RWPE2 (cell line): ENCODE data around the gene FOXJ3.

Experiments used
- ATAC-seq: fragments of 200-7000 bp; cut with Tn5 transposase; 3 replicates; pipeline ENCODE4 v1.9.1; 2021; ENCODE audit warnings: low read depth
- DNase-seq: peaks from one replicate; pipeline ENCODE4 v3.0.0-alpha.2; 2020; ENCODE audit warnings: low spot score
- H3K27ac ChIP-seq: fragments of 450-650 bp; 2 replicates; pipeline ENCODE4 v1.5.1; 2017; ENCODE audit warnings: mild to moderate bottlenecking; ENCODE audit not compliant: poor library complexity, severe bottlenecking
- H3K27me3 ChIP-seq: fragments of 250-450 bp; sonication (Bioruptor Pico); 2 replicates; pipeline ENCODE4 v1.5.1; 2021; ENCODE audit warnings: mild to moderate bottlenecking, moderate library complexity; ENCODE audit not compliant: insufficient read depth, poor library complexity, severe bottlenecking
- H3K36me3 ChIP-seq: fragments of 250-450 bp; sonication (Bioruptor Pico); 2 replicates; pipeline ENCODE4 v1.5.1; 2020; ENCODE audit warnings: low read depth, mild to moderate bottlenecking, moderate library complexity
- H3K4me1 ChIP-seq: fragments of 250-450 bp; sonication (Bioruptor Pico); 2 replicates; pipeline ENCODE4 v1.5.1; 2021; ENCODE audit warnings: mild to moderate bottlenecking, moderate library complexity; ENCODE audit not compliant: insufficient read depth, poor library complexity, severe bottlenecking
- H3K4me3 ChIP-seq: fragments of 250-450 bp; sonication (Bioruptor Pico); 2 replicates; pipeline ENCODE4 v1.5.1; 2021; ENCODE audit warnings: mild to moderate bottlenecking, moderate library complexity; ENCODE audit not compliant: severe bottlenecking
- H3K9me3 ChIP-seq: fragments of 250-450 bp; sonication (Bioruptor Pico); 2 replicates; pipeline ENCODE4 v1.5.1; 2021; ENCODE audit warnings: mild to moderate bottlenecking, moderate library complexity; ENCODE audit not compliant: severe bottlenecking
- CTCF ChIP-seq: fragments of 450-650 bp; IDR thresholded peaks from one replicate; pipeline ENCODE4 v1.5.1; 2017; ENCODE audit warnings: mild to moderate bottlenecking, moderate library complexity; ENCODE audit not compliant: poor library complexity, severe bottlenecking

The FOXJ3 gene

GRCh38 chr1:42323551-42323950 is 11.5 kb downstream of the FOXJ3 start:
- peaks cover 22% of the 10 kb centered on the region for H3K4me1 ChIP-seq
- TF ChIP-seq CTCF: no peak

GRCh38 chr1:42322577-42322976 is 12.5 kb downstream of the FOXJ3 start:
- no peak for DNase-seq

More at GRCh38 chr1:42323551-42323950, 11.5 kb downstream of the FOXJ3 start:
- Histone ChIP-seq H3K36me3 (0 out of 2 replicates have a peak, but pooled peaks cover 4% of the 10 kb centered on the region), H3K9me3 (no peaks in the 10 kb centered on the region), H3K27me3 (no peaks in the 10 kb centered on the region), H3K4me3 (no peak overlapping the region), H3K27ac (no peak overlapping the region)
- no peak for DNase-seq
- ATAC-seq: no peak

GRCh38 chr1:42321731-42322130 is 13.3 kb downstream of the FOXJ3 start:
- no peak for TF ChIP-seq CTCF

More at GRCh38 chr1:42322577-42322976, 12.5 kb downstream of the FOXJ3 start:
- H3K4me3 ChIP-seq: no peak overlapping the region
- H3K27ac ChIP-seq: no peak overlapping the region
- peaks cover 22% of the 10 kb centered on the region for H3K4me1 ChIP-seq
- no peaks in the 10 kb centered on the region for H3K27me3 ChIP-seq
- TF ChIP-seq CTCF: no peak
- no peaks in the 10 kb centered on the region for H3K9me3 ChIP-seq
- peaks cover 4% of the 10 kb centered on the region; the same call in 1 of the 2 replicates for H3K36me3 ChIP-seq
- no peak for ATAC-seq

GRCh38 chr1:42320708-42321107 is 14.3 kb downstream of the FOXJ3 start:
- Histone ChIP-seq H3K4me1 (peaks cover 22% of the 10 kb centered on the region), H3K9me3 (no peaks in the 10 kb centered on the region), H3K27ac (no peak overlapping the region), H3K4me3 (no peak overlapping the region), H3K27me3 (no peaks in the 10 kb centered on the region), H3K36me3 (peaks cover 4% of the 10 kb centered on the region; the same call in 1 of the 2 replicates)
- DNase-seq: no peak
- no peak for TF ChIP-seq CTCF
- no peak for ATAC-seq

More at GRCh38 chr1:42321731-42322130, 13.3 kb downstream of the FOXJ3 start:
- Histone ChIP-seq H3K27ac (no peak overlapping the region), H3K36me3 (peaks cover 4% of the 10 kb centered on the region; the same call in 1 of the 2 replicates), H3K27me3 (no peaks in the 10 kb centered on the region), H3K4me3 (no peak overlapping the region), H3K4me1 (peaks cover 22% of the 10 kb centered on the region), H3K9me3 (no peaks in the 10 kb centered on the region)
- no peak for ATAC-seq
- DNase-seq: no peak

GRCh38 chr1:42319871-42320484 is 15.1 kb downstream of the FOXJ3 start:
- Histone ChIP-seq H3K36me3 (peaks cover 4% of the 10 kb centered on the region; the same call in 1 of the 2 replicates), H3K9me3 (no peaks in the 10 kb centered on the region), H3K27me3 (no peaks in the 10 kb centered on the region), H3K4me1 (peaks cover 22% of the 10 kb centered on the region), H3K4me3 (no peak overlapping the region), H3K27ac (no peak overlapping the region)
- DNase-seq (no peak), ATAC-seq (no peak)
- TF ChIP-seq CTCF: no peak
